UCSD-AML1 (cell line): ENCODE measurements around the gene CD68.
"Not testable (repeated sequence)": the region's sequence is repeated elsewhere in the genome, so short reads cannot be mapped to it uniquely, and the experiment has no call there.

Source experiments
- DNase-seq: peaks from one replicate; lab custom pipeline; 2025; ENCODE audit not compliant: unreplicated experiment; lab: John Stamatoyannopoulos, UW

CD68 gene

GRCh38 chr17:7613769-7614424 lies 34.5 kb downstream of the CD68 start:
- no peak for DNase-seq

- peak; percentile 99 for DNase-seq
Measured at GRCh38 chr17:7614425-7615264, 35.2 kb downstream of the CD68 start, which contains the start of gene FXR2. TSS of gene FXR2 (minus strand) at chr17:7614897. CDS start at chr17:7614532, 365 bp downstream.

- DNase-seq = no peak
Measured at GRCh38 chr17:7615265-7615747, 35.9 kb downstream of the CD68 start.

- no peak for DNase-seq
Measured at GRCh38 chr17:7618608-7619007, 39.2 kb downstream of the CD68 start.

DNA sequence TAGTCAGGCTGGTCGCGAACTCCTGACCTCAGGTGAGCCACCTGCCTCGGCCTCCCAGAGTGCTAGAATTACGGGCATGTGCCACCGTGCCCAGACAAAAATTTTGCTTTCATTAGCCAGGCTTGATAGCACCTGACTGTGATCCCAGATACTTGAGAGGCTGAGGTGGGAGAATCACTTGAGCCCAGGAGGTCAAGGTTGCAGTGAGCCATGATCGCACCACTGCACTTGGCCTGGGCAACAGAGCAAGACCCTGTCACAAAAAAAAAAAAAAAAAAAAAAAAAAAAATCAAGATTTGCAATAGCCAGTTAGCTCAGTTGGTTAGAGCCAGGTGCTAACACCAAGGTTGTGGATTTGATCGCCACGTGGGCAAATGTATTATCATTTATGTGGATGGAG lies 41.4 kb downstream of the CD68 start:
- DNase-seq = no peak

GRCh38 chr17:7623661-7624060 lies 44.2 kb downstream of the CD68 start:
- no peak for DNase-seq

DNA sequence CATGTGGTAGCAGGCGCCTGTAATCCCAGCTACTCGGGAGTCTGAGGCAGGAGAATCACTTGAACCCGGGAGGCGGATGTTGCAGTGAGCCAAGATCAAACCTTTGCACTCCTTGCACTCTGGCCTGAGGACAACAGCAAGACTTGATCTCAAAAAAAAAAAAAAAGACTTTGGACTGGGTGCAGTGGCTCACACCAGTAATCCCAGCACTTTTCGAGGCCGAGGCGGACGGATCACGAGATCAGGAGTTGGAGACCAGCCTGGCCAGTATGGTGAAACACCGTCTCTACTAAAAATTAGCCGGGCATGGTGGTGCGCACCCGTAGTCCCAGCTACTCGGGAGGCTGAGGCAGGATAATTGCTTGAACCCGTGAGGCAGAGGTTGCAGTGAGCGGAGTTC lies 46.3 kb downstream of the CD68 start:
- DNase-seq = not testable (repeated sequence)

GRCh38 chr17:7626307-7626706 lies 46.9 kb downstream of the CD68 start:
- DNase-seq = no peak

GRCh38 chr17:7626956-7627249 lies 47.5 kb downstream of the CD68 start:
- no peak for DNase-seq

- peak; percentile 89 for DNase-seq
Measured at GRCh38 chr17:7627250-7628121, 48.0 kb downstream of the CD68 start, which contains the start of gene SAT2. TSS of gene SAT2 (minus strand) at chr17:7627821. CDS start at chr17:7627635, 186 bp downstream.

DNA sequence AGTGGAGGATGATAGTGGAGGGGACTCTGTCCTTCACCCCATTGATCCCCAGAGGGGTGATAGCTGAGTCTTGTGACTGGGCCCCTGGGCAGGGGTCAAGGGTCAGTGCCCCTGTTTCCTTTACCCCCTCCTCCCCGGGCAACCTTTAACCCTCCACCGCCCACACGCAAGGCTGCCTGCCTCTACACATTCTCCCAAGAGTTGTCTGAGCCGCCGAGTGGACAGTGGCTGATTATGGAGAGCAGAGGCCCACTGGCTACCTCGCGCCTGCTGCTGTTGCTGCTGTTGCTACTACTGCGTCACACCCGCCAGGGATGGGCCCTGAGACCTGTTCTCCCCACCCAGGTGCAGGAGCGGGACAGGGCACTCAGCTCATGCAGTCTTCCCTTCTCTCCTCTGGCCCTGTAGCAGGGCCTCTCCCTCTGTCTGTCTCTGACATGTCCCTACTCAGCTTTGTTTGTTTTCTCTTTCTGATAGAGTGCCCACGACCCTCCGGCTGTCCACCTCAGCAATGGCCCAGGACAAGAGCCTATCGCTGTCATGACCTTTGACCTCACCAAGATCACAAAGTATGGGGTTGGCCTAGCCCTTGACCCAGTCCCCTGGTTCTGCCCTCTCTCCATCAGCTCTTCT lies 50.6 kb downstream of the CD68 start, which contains the start of gene SHBG:
TSS of gene SHBG (plus strand) at position 197 of the 633 bp plus-strand sequence. CDS start at position 235, 38 bp downstream.
- DNase-seq = no peak
